DOHH2 (cell line): ENCODE measurements around the gene S100A8.

Source experiments
- H3F3A ChIP-seq: fragments of 200-600 bp; sonication (generic), shearing (Covaris generic); 2 replicates; pipeline ENCODE4 v1.6.0; 2016; ENCODE audit warnings: antibody characterized with exemption, mild to moderate bottlenecking; ENCODE audit not compliant: control insufficient read depth, insufficient read depth
- H3K27ac ChIP-seq: fragments of 200-600 bp; sonication (generic); 2 replicates; pipeline ENCODE4 v1.5.1; 2014; ENCODE audit warnings: low read depth, mild to moderate bottlenecking, low read length, moderate library complexity
- H3K27me3 ChIP-seq: fragments of 200-600 bp; sonication (generic); 2 replicates; pipeline ENCODE4 v1.6.1; 2014; ENCODE audit warnings: mild to moderate bottlenecking, low read length, mixed read lengths; ENCODE audit not compliant: control insufficient read depth
- H3K36me3 ChIP-seq: fragments of 200-600 bp; sonication (generic); 2 replicates; pipeline ENCODE4 v1.6.1; 2014; ENCODE audit warnings: mild to moderate bottlenecking, low read length, moderate library complexity, mixed read lengths; ENCODE audit not compliant: control insufficient read depth
- H3K4me1 ChIP-seq: fragments of 200-600 bp; sonication (generic); 2 replicates; pipeline ENCODE4 v1.6.1; 2014; ENCODE audit warnings: mild to moderate bottlenecking, low read length, mixed read lengths; ENCODE audit not compliant: control insufficient read depth
- H3K4me2 ChIP-seq: fragments of 200-600 bp; sonication (generic); 2 replicates; pipeline ENCODE4 v1.6.0; 2014; ENCODE audit warnings: mild to moderate bottlenecking, low read length, moderate library complexity
- H3K4me3 ChIP-seq: fragments of 200-600 bp; sonication (generic); 2 replicates; pipeline ENCODE4 v1.5.1; 2014; ENCODE audit warnings: mild to moderate bottlenecking, low read length, mixed read lengths
- H3K79me2 ChIP-seq: fragments of 200-600 bp; sonication (generic); 2 replicates; pipeline ENCODE4 v1.6.1; 2014; ENCODE audit warnings: mild to moderate bottlenecking, low read length, mixed read lengths; ENCODE audit not compliant: control insufficient read depth
- H3K9me2 ChIP-seq: fragments of 200-600 bp; sonication (generic); replicated peaks from 2 replicates; pipeline ENCODE4 v1.6.1; 2014; ENCODE audit warnings: mild to moderate bottlenecking, low read length, mixed read lengths; ENCODE audit not compliant: control insufficient read depth
- H3K9me3 ChIP-seq: fragments of 200-600 bp; sonication (generic); 2 replicates; pipeline ENCODE4 v1.6.1; 2014; ENCODE audit warnings: antibody characterized with exemption, low read length, mixed read lengths; ENCODE audit not compliant: control insufficient read depth, insufficient read depth
- H4K20me1 ChIP-seq: fragments of 200-600 bp; sonication (generic); 2 replicates; pipeline ENCODE4 v1.6.0; 2014; ENCODE audit warnings: low read depth, mild to moderate bottlenecking, antibody characterized with exemption, low read length, moderate library complexity; ENCODE audit not compliant: control insufficient read depth, insufficient read depth
- CTCF ChIP-seq: fragments of 200-600 bp; sonication (generic); IDR thresholded peaks from one replicate; pipeline ENCODE4 v1.5.1; 2014; ENCODE audit warnings: antibody characterized with exemption, mild to moderate bottlenecking, low read depth, low read length; ENCODE audit not compliant: poor library complexity, severe bottlenecking
- EZH2phosphoT487 ChIP-seq: fragments of 200-600 bp; sonication (generic); IDR thresholded peaks from 2 replicates; pipeline ENCODE4 v1.6.1; 2017; ENCODE audit warnings: borderline replicate concordance, mild to moderate bottlenecking, antibody characterized with exemption, low read length, moderate library complexity, mixed read lengths

The S100A8 gene

GRCh38 chr1:153401461-153401860, 10.6 kb upstream of the S100A8 start:
- Histone ChIP-seq H3K79me2 (no peaks in the 10 kb centered on the region), H3K4me2 (no peak overlapping the region), H3K4me3 (no peak overlapping the region), H3K36me3 (no peaks in the 10 kb centered on the region), H3F3A (no peaks in the 10 kb centered on the region), H3K4me1 (no peaks in the 10 kb centered on the region), H3K27me3 (no peaks in the 10 kb centered on the region), H3K9me2 (no peaks in the 10 kb centered on the region), H3K27ac (no peak overlapping the region), H4K20me1 (no peaks in the 10 kb centered on the region), H3K9me3 (no peaks in the 10 kb centered on the region)
- TF ChIP-seq CTCF: no peak
- no peak for TF ChIP-seq EZH2phosphoT487

GRCh38 chr1:153400244-153400643, 9.4 kb upstream of the S100A8 start:
- Histone ChIP-seq H3K9me2 (no peaks in the 10 kb centered on the region), H3K36me3 (no peaks in the 10 kb centered on the region), H4K20me1 (no peaks in the 10 kb centered on the region), H3F3A (no peaks in the 10 kb centered on the region), H3K27ac (no peak overlapping the region), H3K4me2 (no peak overlapping the region), H3K9me3 (no peaks in the 10 kb centered on the region), H3K79me2 (no peaks in the 10 kb centered on the region), H3K27me3 (no peaks in the 10 kb centered on the region), H3K4me1 (no peaks in the 10 kb centered on the region), H3K4me3 (no peak overlapping the region)
- TF ChIP-seq CTCF: no peak
- TF ChIP-seq EZH2phosphoT487: no peak

GRCh38 chr1:153399401-153400055, 8.7 kb upstream of the S100A8 start:
- H4K20me1 ChIP-seq: no peaks in the 10 kb centered on the region
- H3K27me3 ChIP-seq: no peaks in the 10 kb centered on the region
- H3K4me2 ChIP-seq: no peak overlapping the region
- no peaks in the 10 kb centered on the region for H3K4me1 ChIP-seq
- no peaks in the 10 kb centered on the region for H3K36me3 ChIP-seq
- no peak overlapping the region for H3K4me3 ChIP-seq
- H3F3A ChIP-seq: no peaks in the 10 kb centered on the region
- H3K79me2 ChIP-seq: no peaks in the 10 kb centered on the region
- no peak for TF ChIP-seq CTCF
- TF ChIP-seq EZH2phosphoT487: no peak
- H3K27ac ChIP-seq: no peak overlapping the region
- no peaks in the 10 kb centered on the region for H3K9me3 ChIP-seq
- H3K9me2 ChIP-seq: no peaks in the 10 kb centered on the region
